LNCaP clone FGC (cell line): ENCODE measurements around the gene KDELR3.

ENCODE experiments used
- DNase-seq: peaks from one replicate; pipeline ENCODE4 v3.0.0-alpha.2; 2011; ENCODE audit warnings: low read depth
- H3K4me3 ChIP-seq: 2 replicates; pipeline ENCODE4 v1.5.1; 2011; ENCODE audit warnings: mild to moderate bottlenecking, low read depth, low read length, control low read depth
- CTCF ChIP-seq: IDR thresholded peaks from 2 replicates; pipeline ENCODE4 v1.5.1; 2012; ENCODE audit warnings: mild to moderate bottlenecking; ENCODE audit not compliant: control insufficient read depth, insufficient read depth; ENCODE audit errors: extremely low read depth

KDELR3 gene

GRCh38 chr22:38519453-38520250, 51.8 kb downstream of the KDELR3 start:
- no peak for DNase-seq
- no peak for TF ChIP-seq CTCF
- H3K4me3 ChIP-seq: no peak overlapping the region

GRCh38 chr22:38523029-38523428, 55.1 kb downstream of the KDELR3 start:
- no peak for DNase-seq
- no peak for TF ChIP-seq CTCF
- no peak overlapping the region for H3K4me3 ChIP-seq

- H3K4me3 ChIP-seq: no peak overlapping the region
- DNase-seq: no peak
- TF ChIP-seq CTCF: no peak
Measured at GRCh38 chr22:38523479-38523878, 55.6 kb downstream of the KDELR3 start.

- no peak overlapping the region for H3K4me3 ChIP-seq
- no peak for TF ChIP-seq CTCF
- no peak for DNase-seq
Measured at GRCh38 chr22:38524429-38524828, 56.5 kb downstream of the KDELR3 start.

GRCh38 chr22:38531251-38531938, 63.5 kb downstream of the KDELR3 start:
- DNase-seq: no peak
- H3K4me3 ChIP-seq: no peak overlapping the region
- no peak for TF ChIP-seq CTCF
